Tibial artery (tissue), 4 donors: ENCODE data around the gene TMEM125.

ENCODE experiments used
- DNase-seq, 2 donors: peaks; one replicate each; pipeline ENCODE4 v3.0.0-alpha.2; 2019
- H3K27ac ChIP-seq, 2 donors: fragments of 200-600 bp; sonication (generic) in 1 of 2; 1 replicate in 1 of 2; 2 replicates in 1 of 2; pipeline ENCODE4 v1.5.1; 2018 to 2019; ENCODE audit warnings: mild to moderate bottlenecking in 1 of 2
- H3K27me3 ChIP-seq, 2 donors: fragments of 200-600 bp; sonication (generic) in 1 of 2; one replicate each; pipeline versions ENCODE4 v1.5.1 to v1.6.0; 2016 to 2019
- H3K36me3 ChIP-seq, 3 donors: fragments of 200-600 bp; sonication (generic) in 2 of 3; one replicate each; pipeline ENCODE4 v1.5.1; 2016 to 2019; ENCODE audit warnings: mild to moderate bottlenecking in 2 of 3
- H3K4me1 ChIP-seq, 4 donors: fragments of 200-600 bp; sonication (generic) in 2 of 4; 1 replicate in 3 of 4; 2 replicates in 1 of 4; pipeline ENCODE4 v1.5.1; 2016 to 2019
- H3K4me3 ChIP-seq, 2 donors: fragments of 200-600 bp; sonication (generic) in 1 of 2; 1 replicate in 1 of 2; 2 replicates in 1 of 2; pipeline ENCODE4 v1.5.1; 2018 to 2019; ENCODE audit warnings: mild to moderate bottlenecking in 2 of 2
- H3K9me3 ChIP-seq, 3 donors: fragments of 200-600 bp; sonication (generic) in 1 of 3; one replicate each; pipeline ENCODE4 v1.5.1; 2016 to 2019
- CTCF ChIP-seq, 2 experiments: fragments of 200-600 bp in 1 of 2; fragments of 450-650 bp in 1 of 2; IDR thresholded peaks; one replicate each; pipeline ENCODE4 v1.5.1; 2017 to 2019; ENCODE audit warnings: antibody characterized with exemption in 2 of 2, mild to moderate bottlenecking in 1 of 2, moderate library complexity in 1 of 2
- intact Hi-C: fragments of 100-400 bp; cut with DNase I; formaldehyde crosslinking; loops from one replicate; pipeline ENCODE4 v1.15.0; 2023; ENCODE audit warnings: low total_unique reads

TMEM125 gene

GRCh38 chr1:43227143-43227764, 42.5 kb upstream of the TMEM125 start:
- no peaks in the 10 kb centered on the region for H3K36me3 ChIP-seq
- no peaks in the 10 kb centered on the region for H3K27me3 ChIP-seq

GRCh38 chr1:43229826-43230780, 39.7 kb upstream of the TMEM125 start:
- intact Hi-C loops: loop anchor here (10.0 kb wide), 1 partner anchor 155 kb away; the partner anchor contains the start of genes MED8 and SZT2
- no peaks in the 10 kb centered on the region for H3K27me3 ChIP-seq
- peak in 1 of 2 donors; percentile 48 for DNase-seq
- no peaks in the 10 kb centered on the region for H3K9me3 ChIP-seq
- peaks cover 0 to 16% (median 3%) of the 10 kb centered on the region in 4 donors for H3K4me1 ChIP-seq
- no peak for TF ChIP-seq CTCF (IDR thresholded peaks at IDR 0.05)
- no peak overlapping the region for H3K4me3 ChIP-seq
- H3K36me3 ChIP-seq: no peaks in the 10 kb centered on the region
- H3K27ac ChIP-seq: no peak overlapping the region

More at GRCh38 chr1:43227143-43227764, 42.5 kb upstream of the TMEM125 start:
- Histone ChIP-seq H3K4me3 (no peak overlapping the region), H3K9me3 (no peaks in the 10 kb centered on the region), H3K4me1 (peaks cover 0 to 5% (median 2%) of the 10 kb centered on the region in 4 donors), H3K27ac (no peak overlapping the region)
- peak; percentile 89 to 91 for TF ChIP-seq CTCF (IDR thresholded peaks at IDR 0.05)
- intact Hi-C loops: loop anchor here (2.0 to 10.0 kb wide), 2 partner anchors 158 to 190 kb away; partner anchors contain the start of genes MED8 and SZT2
- peak; percentile 83 to 88 for DNase-seq

GRCh38 chr1:43232074-43232473, 37.7 kb upstream of the TMEM125 start:
- Histone ChIP-seq H3K27ac (peak overlapping the region; percentile 4 to 52), H3K27me3 (peaks cover 0 to 5% of the 10 kb centered on the region in 2 donors), H3K9me3 (no peaks in the 10 kb centered on the region), H3K4me3 (no peak overlapping the region), H3K36me3 (no peaks in the 10 kb centered on the region), H3K4me1 (peaks cover 0 to 16% (median 5%) of the 10 kb centered on the region in 4 donors)
- TF ChIP-seq CTCF (IDR thresholded peaks at IDR 0.05): no peak
- intact Hi-C loops: no loop called here
- peak; percentile 49 to 69 for DNase-seq

GRCh38 chr1:43232482-43232881, 37.3 kb upstream of the TMEM125 start:
- TF ChIP-seq CTCF (IDR thresholded peaks at IDR 0.05): no peak
- intact Hi-C loops: no loop called here
- Histone ChIP-seq H3K4me1 (peaks cover 0 to 16% (median 4%) of the 10 kb centered on the region in 4 donors), H3K36me3 (no peaks in the 10 kb centered on the region), H3K27me3 (peaks cover 0 to 5% of the 10 kb centered on the region in 2 donors), H3K9me3 (no peaks in the 10 kb centered on the region), H3K27ac (peak overlapping the region; percentile 4 to 52), H3K4me3 (no peak overlapping the region)
- peak in 1 of 2 donors; percentile 43 for DNase-seq

- Histone ChIP-seq H3K9me3 (no peaks in the 10 kb centered on the region), H3K4me3 (no peak overlapping the region), H3K27ac (no peak overlapping the region), H3K4me1 (peaks cover 0 to 16% (median 4%) of the 10 kb centered on the region in 4 donors), H3K27me3 (peaks cover 0 to 5% of the 10 kb centered on the region in 2 donors), H3K36me3 (no peaks in the 10 kb centered on the region)
- TF ChIP-seq CTCF (IDR thresholded peaks at IDR 0.05): no peak
- DNase-seq: peak in 1 of 2 donors; percentile 38
- intact Hi-C loops: no loop called here
Measured at GRCh38 chr1:43233631-43234030, 36.2 kb upstream of the TMEM125 start.
